Psoas muscle (tissue), 8 donors: ENCODE results near the gene SPEN. TPM values are rescaled to one million over a fixed set of nuclear protein-coding genes. Genes with fewer than 3 reads are reported as not detected.
A peak's percentile ranks its signal among the peaks of the same experiment; 100 is the strongest.

Experiments
- ATAC-seq, 4 donors: fragments of 200-7000 bp; cut with Tn5 transposase; one replicate each; pipeline ENCODE4 v1.9.1; 2020; ENCODE audit warnings: moderate library complexity in 3 of 4, mild to moderate bottlenecking in 2 of 4
- DNase-seq, 2 donors: peaks; one replicate each; pipeline ENCODE4 v3.0.0-alpha.2; 2020
- H3K27ac ChIP-seq: fragments of 200-600 bp; one replicate; pipeline ENCODE4 v1.8.0; 2022
- H3K27me3 ChIP-seq, 3 donors: fragments of 200-600 bp in 1 of 3; one replicate each; pipeline versions ENCODE4 v1.6.1 to v1.8.0; 2013 to 2022; ENCODE audit warnings: low read length in 2 of 3, mild to moderate bottlenecking in 2 of 3, moderate library complexity in 1 of 3; ENCODE audit not compliant: insufficient read depth in 3 of 3
- H3K36me3 ChIP-seq, 2 donors: fragments of 200-600 bp in 1 of 2; one replicate each; pipeline versions ENCODE4 v1.6.1 to v1.8.0; 2013 to 2022; ENCODE audit warnings: low read depth in 1 of 2, mild to moderate bottlenecking in 1 of 2, moderate library complexity in 1 of 2; ENCODE audit not compliant: insufficient read depth in 1 of 2
- H3K4me1 ChIP-seq: fragments of 200-600 bp; one replicate; pipeline ENCODE4 v1.8.0; 2022
- H3K4me3 ChIP-seq: fragments of 200-600 bp; one replicate; pipeline ENCODE4 v1.8.0; 2022; ENCODE audit warnings: mild to moderate bottlenecking
- H3K9me3 ChIP-seq: fragments of 200-600 bp; one replicate; pipeline ENCODE4 v1.8.0; 2022
- CTCF ChIP-seq: fragments of 200-600 bp; IDR thresholded peaks from one replicate; pipeline ENCODE4 v1.8.0; 2022; ENCODE audit warnings: antibody characterized with exemption
- WGBS, 3 donors: extraction: QIAGEN DNeasy Blood & Tissue Kit; methylation state at CpG; one replicate each; pipeline versions ENCODE4 v1.1.6 to v1.1.7; 2013; 5-methylcytosine and 5-hydroxymethylcytosine counted together
- intact Hi-C, 2 donors: fragments of 100-400 bp; cut with DNase I; formaldehyde crosslinking; loops; one replicate each; pipeline versions ENCODE4 v1.11.0 to v1.14.2; 2022
- long read RNA-seq, 2 donors: library from polyadenylated mRNA; unstranded; transcript quantifications; one replicate each; pipeline ENCODE4 v2.0.0, GENCODE V29; 2021
- polyA plus RNA-seq, 3 donors: library from polyadenylated mRNA; stranded (reverse); fragments of 200-250 nt; gene quantifications; one replicate each; pipeline ENCODE4 v1.2.3, GENCODE V29; 2013
- total RNA-seq, 4 donors: library from RNA; stranded (reverse); fragmentation: NEBNext Ultra II Directional in 2 of 4; extraction: Animal tissue kit (Norgen Biotek cat#: 25700) in 2 of 4; gene quantifications; one replicate each; pipeline versions ENCODE4 v1.2.1 to v1.2.4, GENCODE V29; 2021 to 2023
- donor health status: healthy with polysubstance abuse.
- donor health status: DM: no; HTN: no; CAD: no; lungs with moderate emphysema.
- donor health status: Bipolar disorder and iron deficiency.
- donor health status: healthy.
- donor health status: DM: yes; HTN: yes; CAD: no.
- donor health status: DM: no; HTN: no; CAD: no.
- donor health status: DM: no; HTN: no; CAD: no.
- donor health status: DM: yes; HTN: yes; CAD: no.

Gene SPEN
- total RNA-seq (10 to 100 TPM; 38.3 to 46.5 (median 44.7) TPM), polyA plus RNA-seq (10 to 100 TPM; 10.2 to 35.2 (median 13.0) TPM)
- long read RNA-seq, donor 1, partial matches to known transcripts = 19 of 24 reads
- long read RNA-seq, donor 1, other reads (novel, unspliced or antisense) = 4 of 24 reads
- long read RNA-seq, donor 2, partial matches to known transcripts = 24 of 51 reads
- long read RNA-seq, donor 2, other reads (novel, unspliced or antisense) = 26 of 51 reads

- WGBS, 3 donors = 0 to 1% (median 0%) methylated on average over 44 to 86 of the region's 86 CpGs
- Histone ChIP-seq H3K4me3 (peak within 1 kb of the TSS; percentile 95), H3K4me1 (peaks cover 36% of the 10 kb centered on the region), H3K36me3 (no peaks in the 10 kb centered on the region), H3K9me3 (no peaks in the 10 kb centered on the region), H3K27me3 (no peaks in the 10 kb centered on the region), H3K27ac (peak within 1 kb of the TSS; percentile 99)
- TF ChIP-seq CTCF = no peak
- ATAC-seq = peak; percentile 87 to 93 (median 88)
- intact Hi-C loops = loop anchor here in 1 of 2 donors (1.0 to 5.0 kb wide), 2 partner anchors 12 to 55 kb away; no protein-coding TSS in a partner anchor
- peak; percentile 99 to 100 for DNase-seq
These were observed at the start of gene SPEN for GRCh38 chr1:15847100-15847892. SPEN (plus strand) TSS chr1:15847707; CDS start chr1:15848068, 361 bp downstream.

- H3K4me1 ChIP-seq = peaks cover 10% of the 10 kb centered on the region
- 31 to 47% (median 31%) methylated on average over 8 to 9 of the region's 9 CpGs for WGBS, 3 donors
- no peak overlapping the region for H3K4me3 ChIP-seq
- H3K27ac ChIP-seq = peak overlapping the region; percentile 36
- intact Hi-C loops = no loop called here
- no peaks in the 10 kb centered on the region for H3K36me3 ChIP-seq
- no peaks in the 10 kb centered on the region for H3K27me3 ChIP-seq
- H3K9me3 ChIP-seq = no peaks in the 10 kb centered on the region
- peak; percentile 70 to 76 for DNase-seq
- TF ChIP-seq CTCF = no peak
- peak; percentile 88 to 90 (median 88) for ATAC-seq
These were observed 48.3 kb upstream of the SPEN start for GRCh38 chr1:15799004-15799867.

GRCh38 chr1:15799928-15800835 lies 47.3 kb upstream of the SPEN start:
- Histone ChIP-seq H3K27ac (peak overlapping the region; percentile 36), H3K4me1 (peaks cover 10% of the 10 kb centered on the region), H3K36me3 (no peaks in the 10 kb centered on the region), H3K27me3 (no peaks in the 10 kb centered on the region), H3K9me3 (no peaks in the 10 kb centered on the region), H3K4me3 (no peak overlapping the region)
- WGBS, 3 donors = 32 to 47% (median 36%) methylated on average over 22 of the region's 22 CpGs
- ATAC-seq (peak in 3 of 4 donors; percentile 23 to 41 (median 27)), DNase-seq (peak in 1 of 2 donors; percentile 28)
- intact Hi-C loops = no loop called here
- no peak for TF ChIP-seq CTCF
